HAP-1 (cell line): ENCODE results near the gene LGALS12.

Experiments
- DNase-seq, 2 experiments: peaks; one replicate each; pipeline ENCODE4 v3.0.0-alpha.2; 2016 to 2020; ENCODE audit warnings: low spot score in 2 of 2
- H3K27me3 ChIP-seq: fragments of 250-450 bp; sonication (Bioruptor Pico); 2 replicates; pipeline ENCODE4 v1.5.1; 2020; ENCODE audit warnings: low read depth, mild to moderate bottlenecking, moderate library complexity
- H3K36me3 ChIP-seq: fragments of 250-450 bp; sonication (Bioruptor Pico); replicated peaks from 2 replicates; pipeline ENCODE4 v1.5.1; 2020; ENCODE audit warnings: mild to moderate bottlenecking
- H3K4me1 ChIP-seq: fragments of 250-450 bp; sonication (Bioruptor Pico); 2 replicates; pipeline ENCODE4 v1.5.1; 2020; ENCODE audit warnings: mild to moderate bottlenecking
- H3K4me3 ChIP-seq: fragments of 250-450 bp; sonication (Bioruptor Pico); 2 replicates; pipeline ENCODE4 v1.5.1; 2020; ENCODE audit warnings: mild to moderate bottlenecking, moderate library complexity
- H3K9me3 ChIP-seq: fragments of 250-450 bp; sonication (Bioruptor Pico); 2 replicates; pipeline ENCODE4 v1.5.1; 2020; ENCODE audit warnings: mild to moderate bottlenecking, moderate library complexity
- in situ Hi-C: fragments of 300-500 bp; cut with MboI; formaldehyde crosslinking; loops from 3 replicates; pipeline ENCODE4 v1.14.3; 2020; ENCODE audit warnings: low sequenced_read_pairs, inconsistent platforms, mixed read lengths

LGALS12 gene, protein sequence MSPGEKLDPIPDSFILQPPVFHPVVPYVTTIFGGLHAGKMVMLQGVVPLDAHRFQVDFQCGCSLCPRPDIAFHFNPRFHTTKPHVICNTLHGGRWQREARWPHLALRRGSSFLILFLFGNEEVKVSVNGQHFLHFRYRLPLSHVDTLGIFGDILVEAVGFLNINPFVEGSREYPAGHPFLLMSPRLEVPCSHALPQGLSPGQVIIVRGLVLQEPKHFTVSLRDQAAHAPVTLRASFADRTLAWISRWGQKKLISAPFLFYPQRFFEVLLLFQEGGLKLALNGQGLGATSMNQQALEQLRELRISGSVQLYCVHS

GRCh38 chr11:63505857-63506528, at the start of gene LGALS12:
Gene LGALS12 (plus strand): TSS chr11:63506084. CDS start chr11:63506459, 375 bp downstream.
- H3K4me3 ChIP-seq, result no peak within 1 kb of the TSS
- peaks cover 28% of the 10 kb centered on the region for H3K4me1 ChIP-seq
- H3K36me3 ChIP-seq, result no peaks in the 10 kb centered on the region
- DNase-seq, result no peak
- peaks cover 1% of the 10 kb centered on the region for H3K9me3 ChIP-seq
- in situ Hi-C loops, result no loop called here
- H3K27me3 ChIP-seq, result no peaks in the 10 kb centered on the region

GRCh38 chr11:63459586-63459985, 46.3 kb upstream of the LGALS12 start:
- H3K27me3 ChIP-seq, result no peaks in the 10 kb centered on the region
- H3K36me3 ChIP-seq, result no peaks in the 10 kb centered on the region
- H3K4me3 ChIP-seq, result no peak overlapping the region
- no peaks in the 10 kb centered on the region for H3K4me1 ChIP-seq
- DNase-seq, result no peak
- in situ Hi-C loops, result no loop called here
- H3K9me3 ChIP-seq, result no peaks in the 10 kb centered on the region

- no peak overlapping the region for H3K4me3 ChIP-seq
- DNase-seq, result no peak
- in situ Hi-C loops, result no loop called here
- H3K4me1 ChIP-seq, result no peaks in the 10 kb centered on the region
- H3K27me3 ChIP-seq, result no peaks in the 10 kb centered on the region
- no peaks in the 10 kb centered on the region for H3K36me3 ChIP-seq
- no peaks in the 10 kb centered on the region for H3K9me3 ChIP-seq
Measured at GRCh38 chr11:63462137-63462536, 43.7 kb upstream of the LGALS12 start.

GRCh38 chr11:63470311-63470710, 35.6 kb upstream of the LGALS12 start:
- in situ Hi-C loops, result no loop called here
- no peak overlapping the region for H3K4me3 ChIP-seq
- no peaks in the 10 kb centered on the region for H3K36me3 ChIP-seq
- no peaks in the 10 kb centered on the region for H3K27me3 ChIP-seq
- no peak for DNase-seq
- H3K9me3 ChIP-seq, result no peaks in the 10 kb centered on the region
- H3K4me1 ChIP-seq, result no peaks in the 10 kb centered on the region

DNA sequence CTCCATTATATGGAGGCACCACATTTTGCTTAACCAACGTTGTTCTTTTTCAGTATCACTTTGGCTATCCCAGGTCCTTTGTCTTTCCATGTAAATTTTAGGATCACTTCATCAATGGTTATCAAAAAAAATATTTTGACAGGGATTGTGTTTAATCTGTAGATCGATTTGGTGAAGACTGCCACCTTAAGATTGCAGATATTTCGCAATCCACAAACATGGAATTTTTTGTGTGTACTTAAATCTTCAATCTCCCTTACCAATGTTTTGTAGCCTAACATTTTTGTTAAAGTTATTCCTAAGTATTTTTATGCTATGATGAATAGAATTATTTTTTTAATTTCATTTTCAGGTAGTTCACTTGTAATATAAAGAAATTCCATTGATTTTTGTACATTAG, 33.5 kb upstream of the LGALS12 start:
- in situ Hi-C loops, result no loop called here
- Histone ChIP-seq H3K27me3 (no peaks in the 10 kb centered on the region), H3K4me3 (no peak overlapping the region), H3K36me3 (no peaks in the 10 kb centered on the region), H3K9me3 (no peaks in the 10 kb centered on the region), H3K4me1 (no peaks in the 10 kb centered on the region)
- no peak for DNase-seq

DNA sequence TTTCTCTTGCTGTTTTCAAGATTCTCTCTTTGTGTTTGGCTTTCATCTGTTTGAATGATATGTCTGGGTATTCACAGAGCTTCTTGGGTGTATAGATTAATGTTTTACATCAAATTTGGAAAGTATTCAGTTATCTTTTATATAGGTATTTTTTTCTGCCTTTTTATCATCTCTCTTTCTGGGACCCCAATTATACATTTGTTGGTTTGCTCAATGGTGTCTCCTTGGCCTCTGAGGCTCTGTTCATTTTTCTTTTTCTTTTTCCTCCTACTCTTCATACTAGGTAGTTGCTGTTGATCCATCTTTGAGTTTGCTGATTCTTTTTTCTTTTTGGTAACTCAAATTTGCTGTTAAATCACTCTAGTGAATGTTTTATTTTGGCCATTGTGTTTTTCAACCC, 29.3 kb upstream of the LGALS12 start:
- no peak for DNase-seq
- H3K4me1 ChIP-seq, result peaks cover 8% of the 10 kb centered on the region
- in situ Hi-C loops, result loop anchor here (5.0 kb wide), 1 partner anchor 156 kb away; no protein-coding TSS in a partner anchor
- no peaks in the 10 kb centered on the region for H3K36me3 ChIP-seq
- H3K4me3 ChIP-seq, result no peak overlapping the region
- H3K9me3 ChIP-seq, result no peaks in the 10 kb centered on the region
- no peaks in the 10 kb centered on the region for H3K27me3 ChIP-seq

DNA sequence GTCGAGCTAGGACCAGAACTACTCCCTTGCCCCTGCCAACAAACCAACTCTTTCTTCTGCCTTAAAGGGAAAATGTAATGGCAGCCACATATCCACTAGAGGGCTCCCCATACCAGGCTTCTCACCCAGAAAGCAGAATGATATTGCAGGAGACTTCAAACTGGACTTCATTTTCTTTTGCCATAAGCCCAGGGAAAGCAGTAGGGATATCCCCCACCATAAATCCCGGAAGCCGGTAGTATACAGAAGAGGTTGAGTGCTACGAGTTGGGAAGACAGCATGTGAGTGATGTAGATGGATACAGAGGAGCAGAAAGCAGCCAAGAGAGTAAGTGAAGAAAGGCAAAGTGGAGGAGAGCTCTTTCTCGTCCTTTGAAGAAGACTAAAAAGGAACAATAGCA, 27.0 kb upstream of the LGALS12 start:
- Histone ChIP-seq H3K27me3 (no peaks in the 10 kb centered on the region), H3K36me3 (no peaks in the 10 kb centered on the region), H3K4me1 (peaks cover 8% of the 10 kb centered on the region), H3K4me3 (no peak overlapping the region), H3K9me3 (no peaks in the 10 kb centered on the region)
- DNase-seq, result peak; percentile 74 to 93
- in situ Hi-C loops, result loop anchor here (5.0 kb wide), 1 partner anchor 153 kb away; no protein-coding TSS in a partner anchor

GRCh38 chr11:63480039-63480438, 25.8 kb upstream of the LGALS12 start:
- Histone ChIP-seq H3K36me3 (no peaks in the 10 kb centered on the region), H3K9me3 (no peaks in the 10 kb centered on the region), H3K4me3 (no peak overlapping the region), H3K4me1 (peaks cover 8% of the 10 kb centered on the region), H3K27me3 (no peaks in the 10 kb centered on the region)
- no peak for DNase-seq
- in situ Hi-C loops, result no loop called here

GRCh38 chr11:63485777-63486176, 20.1 kb upstream of the LGALS12 start:
- DNase-seq, result no peak
- in situ Hi-C loops, result no loop called here
- Histone ChIP-seq H3K36me3 (no peaks in the 10 kb centered on the region), H3K9me3 (peaks cover 8% of the 10 kb centered on the region), H3K27me3 (no peaks in the 10 kb centered on the region), H3K4me3 (no peak overlapping the region), H3K4me1 (peaks cover 22% of the 10 kb centered on the region)

DNA sequence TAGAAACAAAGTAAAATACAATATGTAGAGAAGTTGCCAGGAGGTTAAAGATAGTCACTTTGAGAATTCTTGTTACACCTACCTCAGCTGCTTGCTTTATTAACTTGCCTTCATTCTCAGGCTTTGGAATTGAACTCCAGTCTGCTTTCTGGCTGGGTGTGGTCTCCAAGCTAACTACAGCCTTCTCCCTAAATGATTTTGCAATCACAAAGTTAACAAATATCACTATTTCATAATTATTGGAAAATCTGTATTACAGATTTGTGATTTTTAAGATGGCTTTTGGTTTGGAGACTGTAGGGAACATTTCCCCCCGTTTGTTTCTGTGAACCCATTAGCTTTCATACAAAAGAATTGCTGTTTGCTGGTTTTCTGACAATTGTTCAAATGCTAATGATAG, 17.1 kb upstream of the LGALS12 start:
- Histone ChIP-seq H3K4me1 (peaks cover 31% of the 10 kb centered on the region), H3K36me3 (no peaks in the 10 kb centered on the region), H3K4me3 (no peak overlapping the region), H3K27me3 (no peaks in the 10 kb centered on the region), H3K9me3 (peaks cover 8% of the 10 kb centered on the region)
- DNase-seq, result no peak
- in situ Hi-C loops, result no loop called here

DNA sequence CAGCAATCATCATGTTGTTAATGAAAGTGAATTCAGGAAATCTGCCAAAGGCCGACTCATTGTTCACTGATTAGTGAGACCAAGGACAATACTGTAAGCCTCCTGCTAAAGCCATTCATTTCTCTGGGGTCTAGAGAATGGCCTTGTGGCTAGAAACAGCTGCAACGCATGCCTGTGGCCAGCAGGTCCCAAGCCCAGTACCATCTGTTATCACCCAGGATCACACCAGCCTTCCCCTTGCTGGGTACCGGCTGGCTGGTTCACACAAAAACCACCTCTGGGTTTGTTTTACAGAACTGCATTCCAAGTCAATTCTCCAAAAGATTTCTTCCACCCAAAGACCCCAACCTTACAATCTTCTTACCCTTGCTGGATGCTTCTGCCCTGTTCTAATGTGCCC, 16.0 kb upstream of the LGALS12 start:
- Histone ChIP-seq H3K27me3 (no peaks in the 10 kb centered on the region), H3K4me3 (no peak overlapping the region), H3K9me3 (peaks cover 8% of the 10 kb centered on the region), H3K4me1 (peaks cover 31% of the 10 kb centered on the region), H3K36me3 (no peaks in the 10 kb centered on the region)
- DNase-seq, result peak; percentile 74 to 88
- in situ Hi-C loops, result no loop called here

GRCh38 chr11:63490551-63491239, 15.2 kb upstream of the LGALS12 start, which contains the start of gene PLAAT5:
Gene PLAAT5 (minus strand): TSS chr11:63491167. CDS start chr11:63491034, 133 bp downstream.
- in situ Hi-C loops, result no loop called here

GRCh38 chr11:63491240-63491587, 14.7 kb upstream of the LGALS12 start:
- H3K4me1 ChIP-seq, result peaks cover 31% of the 10 kb centered on the region
- H3K4me3 ChIP-seq, result peak overlapping the region; percentile 17
- no peak for DNase-seq
- H3K27me3 ChIP-seq, result no peaks in the 10 kb centered on the region
- no peaks in the 10 kb centered on the region for H3K36me3 ChIP-seq
- in situ Hi-C loops, result no loop called here
- H3K9me3 ChIP-seq, result peaks cover 2% of the 10 kb centered on the region

More at GRCh38 chr11:63490551-63491239, 15.2 kb upstream of the LGALS12 start, which contains the start of gene PLAAT5:
- Histone ChIP-seq H3K36me3 (no peaks in the 10 kb centered on the region), H3K4me3 (peak within 1 kb of the TSS; percentile 17), H3K27me3 (no peaks in the 10 kb centered on the region), H3K4me1 (peaks cover 31% of the 10 kb centered on the region), H3K9me3 (peaks cover 7% of the 10 kb centered on the region)
- peak; percentile 16 to 50 for DNase-seq
